ENCODE data around the gene LONRF2. TPM values are rescaled to one million over a fixed set of nuclear protein-coding genes. Genes with fewer than 3 reads are reported as not detected.

Gene LONRF2
- total RNA-seq, 4 donors from 2014 or later, result 27.9 to 188 (median 58.5) TPM

- TF ChIP-seq POLR2A (IDR thresholded peaks at IDR 0.05), result no peak
- no peak for TF ChIP-seq CTCF (IDR thresholded peaks at IDR 0.05)
These were observed 51.1 kb downstream of the LONRF2 start for GRCh38 chr2:100271210-100271609.

GRCh38 chr2:100270381-100271146, 51.7 kb downstream of the LONRF2 start:
- H3K9me3 ChIP-seq, result no peaks in the 10 kb centered on the region
- intact Hi-C loops (cut with DNase I; ENCODE audit: low total_unique reads), result no loop called here
- H3K4me1 ChIP-seq, result peaks cover 0 to 5% of the 10 kb centered on the region in 2 donors
- no peak overlapping the region for H3K4me3 ChIP-seq
- peak overlapping the region; percentile 59 to 87 for H3K27ac ChIP-seq
- no peak for TF ChIP-seq CTCF (IDR thresholded peaks at IDR 0.05)
- TF ChIP-seq POLR2A (IDR thresholded peaks at IDR 0.05), result no peak
- H3K36me3 ChIP-seq, result no peaks in the 10 kb centered on the region
- DNase-seq, result peak in 1 of 2 donors; percentile 12
- no peaks in the 10 kb centered on the region for H3K27me3 ChIP-seq

More at GRCh38 chr2:100271210-100271609, 51.1 kb downstream of the LONRF2 start:
- intact Hi-C loops (cut with DNase I; ENCODE audit: low total_unique reads), result no loop called here
- no peak for DNase-seq
- Histone ChIP-seq H3K4me3 (no peak overlapping the region), H3K4me1 (peaks cover 0 to 5% of the 10 kb centered on the region in 2 donors), H3K9me3 (no peaks in the 10 kb centered on the region), H3K36me3 (no peaks in the 10 kb centered on the region), H3K27ac (peak overlapping the region; percentile 59 to 87), H3K27me3 (no peaks in the 10 kb centered on the region)

- intact Hi-C loops (cut with DNase I; ENCODE audit: low total_unique reads), result no loop called here
- peak overlapping the region; percentile 59 to 87 for H3K27ac ChIP-seq
- peaks cover 0 to 5% of the 10 kb centered on the region in 2 donors for H3K4me1 ChIP-seq
- TF ChIP-seq CTCF (IDR thresholded peaks at IDR 0.05), result no peak
- TF ChIP-seq POLR2A (IDR thresholded peaks at IDR 0.05), result no peak
- no peaks in the 10 kb centered on the region for H3K36me3 ChIP-seq
- H3K9me3 ChIP-seq, result no peaks in the 10 kb centered on the region
- no peak overlapping the region for H3K4me3 ChIP-seq
- DNase-seq, result no peak
- H3K27me3 ChIP-seq, result no peaks in the 10 kb centered on the region
These were observed 52.4 kb downstream of the LONRF2 start for GRCh38 chr2:100269889-100270288.

- DNase-seq, result no peak
- no peak for TF ChIP-seq CTCF (IDR thresholded peaks at IDR 0.05)
- H3K4me1 ChIP-seq, result peaks cover 0 to 5% of the 10 kb centered on the region in 2 donors
- H3K4me3 ChIP-seq, result no peak overlapping the region
- peak overlapping the region in 1 of 2 donors; percentile 3 for H3K27ac ChIP-seq
- no peaks in the 10 kb centered on the region for H3K27me3 ChIP-seq
- no peaks in the 10 kb centered on the region for H3K36me3 ChIP-seq
- intact Hi-C loops (cut with DNase I; ENCODE audit: low total_unique reads), result no loop called here
- H3K9me3 ChIP-seq, result no peaks in the 10 kb centered on the region
These were observed 53.3 kb downstream of the LONRF2 start for GRCh38 chr2:100268986-100269385.

GRCh38 chr2:100267751-100268150, 54.5 kb downstream of the LONRF2 start:
- intact Hi-C loops (cut with DNase I; ENCODE audit: low total_unique reads), result no loop called here
- Histone ChIP-seq H3K36me3 (no peaks in the 10 kb centered on the region), H3K27ac (peak overlapping the region; percentile 4 to 5), H3K4me1 (no peaks in the 10 kb centered on the region), H3K27me3 (no peaks in the 10 kb centered on the region), H3K9me3 (no peaks in the 10 kb centered on the region), H3K4me3 (no peak overlapping the region)
- no peak for TF ChIP-seq CTCF (IDR thresholded peaks at IDR 0.05)
- TF ChIP-seq POLR2A (IDR thresholded peaks at IDR 0.05), result no peak
- DNase-seq, result no peak

All from uterus (tissue), 4 donors.